Uterus (tissue), 4 donors: ENCODE data around the gene TRIP13. TPM values are rescaled to one million over a fixed set of nuclear protein-coding genes. Genes with fewer than 3 reads are reported as not detected.

Experiments
- DNase-seq, 2 donors: peaks; one replicate each; pipeline ENCODE4 v3.0.0-alpha.2; 2019 to 2020
- H3K27ac ChIP-seq, 2 donors: fragments of 200-600 bp; sonication (generic); 1 replicate in 1 of 2; 2 replicates in 1 of 2; pipeline ENCODE4 v1.5.1; 2016 to 2018
- H3K27me3 ChIP-seq, 2 donors: fragments of 200-600 bp; sonication (generic); one replicate each; pipeline ENCODE4 v1.5.1; 2018 to 2019; ENCODE audit warnings: control low read depth in 1 of 2
- H3K36me3 ChIP-seq, 2 donors: fragments of 200-600 bp; sonication (generic); one replicate each; pipeline ENCODE4 v1.5.1; 2019; ENCODE audit warnings: control low read depth in 1 of 2
- H3K4me1 ChIP-seq, 2 donors: fragments of 200-600 bp; sonication (generic); one replicate each; pipeline ENCODE4 v1.5.1; 2018 to 2019; ENCODE audit warnings: control low read depth in 1 of 2
- H3K4me3 ChIP-seq, 2 donors: fragments of 200-600 bp; sonication (generic); 1 replicate in 1 of 2; 2 replicates in 1 of 2; pipeline ENCODE4 v1.5.1; 2018 to 2019; ENCODE audit warnings: mild to moderate bottlenecking in 1 of 2
- H3K9me3 ChIP-seq, 2 donors: fragments of 200-600 bp; sonication (generic); one replicate each; pipeline ENCODE4 v1.5.1; 2019; ENCODE audit warnings: control low read depth in 1 of 2
- POLR2A ChIP-seq, 2 donors: fragments of 450-650 bp; IDR thresholded peaks; one replicate each; pipeline ENCODE4 v1.6.1; 2016; ENCODE audit warnings: antibody characterized with exemption in 2 of 2, mild to moderate bottlenecking in 1 of 2, moderate library complexity in 1 of 2
- intact Hi-C: fragments of 100-400 bp; cut with DNase I; formaldehyde crosslinking; loops from one replicate; pipeline ENCODE4 v1.15.1; 2023; ENCODE audit warnings: low total_unique reads
- total RNA-seq, 4 donors: library from RNA; depleted of rRNA in 3 of 4; stranded (reverse); fragments of >200 nt in 3 of 4; gene quantifications; one replicate each; pipeline versions ENCODE4 v1.1.0 to v1.2.4, GENCODE V29; 2014 to 2023
- TF ChIP-seq, protein P1 (sequence below), 4 experiments: fragments of 200-600 bp in 2 of 4; fragments of 450-650 bp in 2 of 4; sonication (generic) in 2 of 4; IDR thresholded peaks; one replicate each; pipeline ENCODE4 v1.5.1; 2016 to 2019; ENCODE audit warnings: antibody characterized with exemption in 4 of 4, mild to moderate bottlenecking in 2 of 4, moderate library complexity in 1 of 4
- donor health status: DM: yes; HTN: yes; CAD: no.

The TRIP13 gene
- total RNA-seq, 4 donors from 2014 or later: 1.2 to 10.5 (median 1.3) TPM; not detected in 1

- Histone ChIP-seq H3K36me3 (no peaks in the 10 kb centered on the region), H3K9me3 (no peaks in the 10 kb centered on the region), H3K4me3 (no peak overlapping the region), H3K4me1 (peaks cover 0 to 7% of the 10 kb centered on the region in 2 donors), H3K27ac (no peak overlapping the region), H3K27me3 (no peaks in the 10 kb centered on the region)
- no peak for DNase-seq
- TF ChIP-seq, protein P1, sequence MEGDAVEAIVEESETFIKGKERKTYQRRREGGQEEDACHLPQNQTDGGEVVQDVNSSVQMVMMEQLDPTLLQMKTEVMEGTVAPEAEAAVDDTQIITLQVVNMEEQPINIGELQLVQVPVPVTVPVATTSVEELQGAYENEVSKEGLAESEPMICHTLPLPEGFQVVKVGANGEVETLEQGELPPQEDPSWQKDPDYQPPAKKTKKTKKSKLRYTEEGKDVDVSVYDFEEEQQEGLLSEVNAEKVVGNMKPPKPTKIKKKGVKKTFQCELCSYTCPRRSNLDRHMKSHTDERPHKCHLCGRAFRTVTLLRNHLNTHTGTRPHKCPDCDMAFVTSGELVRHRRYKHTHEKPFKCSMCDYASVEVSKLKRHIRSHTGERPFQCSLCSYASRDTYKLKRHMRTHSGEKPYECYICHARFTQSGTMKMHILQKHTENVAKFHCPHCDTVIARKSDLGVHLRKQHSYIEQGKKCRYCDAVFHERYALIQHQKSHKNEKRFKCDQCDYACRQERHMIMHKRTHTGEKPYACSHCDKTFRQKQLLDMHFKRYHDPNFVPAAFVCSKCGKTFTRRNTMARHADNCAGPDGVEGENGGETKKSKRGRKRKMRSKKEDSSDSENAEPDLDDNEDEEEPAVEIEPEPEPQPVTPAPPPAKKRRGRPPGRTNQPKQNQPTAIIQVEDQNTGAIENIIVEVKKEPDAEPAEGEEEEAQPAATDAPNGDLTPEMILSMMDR (IDR thresholded peaks at IDR 0.05): no peak
- TF ChIP-seq POLR2A (IDR thresholded peaks at IDR 0.05): no peak
- intact Hi-C loops: no loop called here
Measured at GRCh38 chr5:959581-960531, 67.2 kb downstream of the TRIP13 start.

DNA sequence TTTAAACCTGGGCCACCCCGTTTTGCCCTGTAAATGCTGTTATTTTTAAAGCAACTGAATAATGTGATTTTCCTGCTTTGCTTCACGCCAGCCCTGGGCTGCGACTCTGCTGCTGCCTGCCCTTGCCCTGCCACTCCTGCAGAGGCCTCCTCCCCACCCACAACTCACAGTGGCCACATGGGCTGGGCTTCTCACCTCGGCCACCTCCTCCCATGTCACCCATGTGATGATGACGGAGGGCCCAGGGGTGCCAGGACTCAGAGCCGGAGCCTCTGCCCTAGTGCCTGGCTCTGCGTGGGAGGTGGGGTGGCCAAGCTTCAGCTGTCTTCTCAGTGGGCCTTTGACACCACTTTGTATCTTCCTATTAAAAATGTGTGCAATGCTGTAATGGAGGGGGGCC, 67.9 kb downstream of the TRIP13 start:
- TF ChIP-seq, protein P1 (IDR thresholded peaks at IDR 0.05): no peak
- TF ChIP-seq POLR2A (IDR thresholded peaks at IDR 0.05): no peak
- intact Hi-C loops: no loop called here
- no peaks in the 10 kb centered on the region for H3K36me3 ChIP-seq

DNA sequence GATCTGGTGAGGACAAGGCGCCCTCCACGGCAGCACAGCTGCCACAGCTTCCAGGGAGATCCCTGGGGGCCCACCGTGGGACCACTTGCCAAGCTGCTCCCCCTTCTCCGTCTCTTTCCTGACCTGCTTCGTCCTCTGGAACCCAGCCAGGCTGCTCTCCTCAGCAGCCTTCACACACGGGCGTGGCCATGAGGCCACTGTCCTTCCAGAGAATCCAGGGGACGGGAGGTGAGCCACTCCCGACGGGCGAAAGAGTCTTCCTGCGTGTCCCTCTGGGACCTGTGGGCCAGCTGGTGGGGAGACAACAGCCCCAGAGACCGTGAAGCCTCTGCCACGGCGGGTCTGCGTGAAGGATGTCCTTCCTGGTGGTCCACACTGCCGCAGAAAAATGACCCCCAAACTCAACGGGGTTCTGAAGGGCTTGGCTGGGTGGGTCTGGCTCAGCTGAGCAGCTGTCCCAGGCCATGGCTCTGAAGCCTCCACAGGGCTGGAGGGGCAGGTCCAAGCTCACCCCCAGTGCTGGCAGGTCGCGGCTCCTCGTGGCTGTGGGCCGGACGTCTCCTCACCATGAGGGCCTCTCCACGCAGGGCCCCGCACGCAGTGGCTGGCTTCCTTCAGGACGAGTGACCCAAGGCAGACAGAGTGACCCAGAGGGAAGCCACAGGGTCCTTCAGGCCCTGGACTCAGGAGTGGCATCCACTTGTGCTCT, 68.5 kb downstream of the TRIP13 start:
- Histone ChIP-seq H3K9me3 (no peaks in the 10 kb centered on the region), H3K4me1 (peaks cover 0 to 7% of the 10 kb centered on the region in 2 donors), H3K27me3 (no peaks in the 10 kb centered on the region), H3K27ac (no peak overlapping the region), H3K36me3 (no peaks in the 10 kb centered on the region), H3K4me3 (no peak overlapping the region)
- DNase-seq: no peak
- TF ChIP-seq POLR2A (IDR thresholded peaks at IDR 0.05): no peak
- TF ChIP-seq, protein P1 (IDR thresholded peaks at IDR 0.05): no peak
- intact Hi-C loops: no loop called here

More for the DNA sequence above, 67.9 kb downstream of the TRIP13 start:
- no peak overlapping the region for H3K27ac ChIP-seq
- DNase-seq: no peak
- no peaks in the 10 kb centered on the region for H3K9me3 ChIP-seq
- no peaks in the 10 kb centered on the region for H3K27me3 ChIP-seq
- peaks cover 0 to 7% of the 10 kb centered on the region in 2 donors for H3K4me1 ChIP-seq
- no peak overlapping the region for H3K4me3 ChIP-seq

- H3K27me3 ChIP-seq: no peaks in the 10 kb centered on the region
- H3K27ac ChIP-seq: no peak overlapping the region
- no peaks in the 10 kb centered on the region for H3K36me3 ChIP-seq
- no peaks in the 10 kb centered on the region for H3K9me3 ChIP-seq
- intact Hi-C loops: no loop called here
- H3K4me1 ChIP-seq: peaks cover 0 to 4% of the 10 kb centered on the region in 2 donors
- no peak for DNase-seq
- TF ChIP-seq, protein P1 (IDR thresholded peaks at IDR 0.05): no peak
- no peak for TF ChIP-seq POLR2A (IDR thresholded peaks at IDR 0.05)
- no peak overlapping the region for H3K4me3 ChIP-seq
Measured at GRCh38 chr5:961711-962240, 69.1 kb downstream of the TRIP13 start.
